GM12873 (cell line): ENCODE measurements around the gene SEC61A2.

Experiments used
- TF ChIP-seq, protein P1 (sequence below): IDR thresholded peaks from 2 replicates; pipeline ENCODE4 v1.5.1; 2012; ENCODE audit warnings: low read depth, mild to moderate bottlenecking, moderate library complexity, low read length, control low read depth; ENCODE audit not compliant: insufficient read depth; ENCODE audit errors: missing control alignments

The SEC61A2 gene

DNA sequence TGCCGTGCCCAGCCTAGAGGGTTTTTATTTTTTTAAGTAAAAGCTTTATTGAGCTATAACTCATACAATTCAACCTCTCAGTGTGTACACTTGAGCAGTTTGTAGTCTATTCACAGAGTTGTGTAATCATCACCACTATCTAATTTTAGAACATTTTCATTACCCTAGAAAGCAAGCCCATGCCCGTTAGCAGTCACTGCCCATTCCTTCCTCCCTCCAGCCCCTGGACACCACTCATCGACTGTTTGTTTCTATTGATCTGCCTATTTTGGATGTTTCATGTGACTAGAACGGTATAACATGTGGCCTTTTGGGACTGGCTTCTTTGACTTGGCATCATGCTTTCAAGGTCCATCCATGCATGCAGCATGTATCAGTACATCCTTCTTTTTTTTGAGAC, 25.7 kb upstream of the SEC61A2 start:
- TF ChIP-seq, protein P1, sequence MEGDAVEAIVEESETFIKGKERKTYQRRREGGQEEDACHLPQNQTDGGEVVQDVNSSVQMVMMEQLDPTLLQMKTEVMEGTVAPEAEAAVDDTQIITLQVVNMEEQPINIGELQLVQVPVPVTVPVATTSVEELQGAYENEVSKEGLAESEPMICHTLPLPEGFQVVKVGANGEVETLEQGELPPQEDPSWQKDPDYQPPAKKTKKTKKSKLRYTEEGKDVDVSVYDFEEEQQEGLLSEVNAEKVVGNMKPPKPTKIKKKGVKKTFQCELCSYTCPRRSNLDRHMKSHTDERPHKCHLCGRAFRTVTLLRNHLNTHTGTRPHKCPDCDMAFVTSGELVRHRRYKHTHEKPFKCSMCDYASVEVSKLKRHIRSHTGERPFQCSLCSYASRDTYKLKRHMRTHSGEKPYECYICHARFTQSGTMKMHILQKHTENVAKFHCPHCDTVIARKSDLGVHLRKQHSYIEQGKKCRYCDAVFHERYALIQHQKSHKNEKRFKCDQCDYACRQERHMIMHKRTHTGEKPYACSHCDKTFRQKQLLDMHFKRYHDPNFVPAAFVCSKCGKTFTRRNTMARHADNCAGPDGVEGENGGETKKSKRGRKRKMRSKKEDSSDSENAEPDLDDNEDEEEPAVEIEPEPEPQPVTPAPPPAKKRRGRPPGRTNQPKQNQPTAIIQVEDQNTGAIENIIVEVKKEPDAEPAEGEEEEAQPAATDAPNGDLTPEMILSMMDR = no peak

DNA sequence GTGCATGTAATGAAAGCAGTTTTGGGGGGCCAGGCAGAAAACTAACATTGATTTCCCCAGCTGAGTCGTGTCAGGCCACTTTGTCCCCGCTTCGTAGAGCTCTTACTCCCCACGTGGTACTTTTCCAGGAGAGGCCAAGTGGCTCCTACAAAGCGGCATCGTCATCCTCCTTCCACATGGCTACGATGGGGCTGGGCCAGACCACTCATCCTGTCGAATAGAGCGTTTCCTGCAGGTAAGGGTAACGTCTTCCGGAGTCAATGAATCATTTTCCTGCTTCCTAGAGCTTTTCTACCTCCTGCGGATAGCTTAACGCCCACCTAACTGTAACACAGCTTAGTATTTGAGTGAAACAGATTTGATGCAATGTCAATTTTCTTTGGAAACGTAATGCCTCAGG, 21.7 kb upstream of the SEC61A2 start:
- TF ChIP-seq, protein P1 = no peak

DNA sequence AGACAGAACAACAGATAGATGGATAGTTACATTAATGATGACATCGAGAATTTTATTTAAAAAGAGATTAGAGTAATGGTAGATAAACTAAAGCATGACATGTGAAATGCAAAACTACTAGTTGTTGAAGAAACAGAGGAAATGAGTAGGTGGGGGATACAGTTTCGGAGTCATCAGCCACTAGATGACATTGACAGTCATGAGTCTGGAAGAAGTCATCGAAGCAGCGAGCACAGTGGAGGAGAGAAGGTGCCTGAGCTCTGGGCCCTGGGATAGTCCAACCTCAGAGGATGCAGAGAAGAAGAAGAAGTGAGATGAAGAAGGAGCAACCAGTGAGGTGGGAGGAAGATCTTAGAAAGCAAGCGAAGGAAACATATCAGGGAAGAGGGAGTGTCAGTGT, 20.2 kb upstream of the SEC61A2 start:
- TF ChIP-seq, protein P1 = no peak

DNA sequence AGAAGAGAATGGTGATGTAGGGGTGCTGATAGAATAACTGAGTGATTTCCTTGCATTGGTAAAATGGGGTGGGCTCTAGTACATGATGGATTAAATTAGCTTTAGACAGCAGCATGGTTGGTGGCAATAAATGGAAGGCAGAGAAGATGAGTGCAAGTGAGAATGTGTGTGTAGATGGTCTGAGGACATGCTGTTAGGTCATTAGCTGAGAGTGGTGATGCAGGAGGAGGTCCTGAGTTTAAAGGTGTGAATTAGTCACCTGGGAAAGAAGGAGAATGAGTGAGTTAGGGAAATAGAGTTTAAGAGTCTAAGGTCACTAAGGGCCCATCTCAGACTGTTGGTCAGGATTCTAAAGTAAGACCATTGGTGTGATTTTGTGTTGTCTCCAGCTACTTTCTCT, 17.9 kb upstream of the SEC61A2 start:
- TF ChIP-seq, protein P1 = no peak

DNA sequence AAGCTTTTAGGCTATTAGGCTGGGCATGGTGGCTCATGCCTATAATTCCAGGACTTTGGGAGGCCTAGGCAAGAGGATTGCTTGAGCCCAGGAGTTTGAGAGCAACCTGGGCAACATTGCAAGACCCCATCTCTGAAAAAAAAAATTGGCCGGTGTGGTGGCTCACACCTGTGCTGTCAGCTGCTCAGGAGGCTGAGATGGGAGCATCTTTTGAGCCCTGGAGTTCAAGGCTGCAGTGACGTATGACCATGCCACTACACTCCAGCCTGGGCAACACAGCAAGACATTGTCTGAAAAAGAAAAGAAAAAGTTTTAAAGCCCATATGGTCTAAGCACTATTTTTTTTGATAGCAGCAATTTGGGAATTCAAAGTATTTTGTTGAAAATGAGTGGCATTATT, 15.8 kb upstream of the SEC61A2 start:
- TF ChIP-seq, protein P1 = no peak

DNA sequence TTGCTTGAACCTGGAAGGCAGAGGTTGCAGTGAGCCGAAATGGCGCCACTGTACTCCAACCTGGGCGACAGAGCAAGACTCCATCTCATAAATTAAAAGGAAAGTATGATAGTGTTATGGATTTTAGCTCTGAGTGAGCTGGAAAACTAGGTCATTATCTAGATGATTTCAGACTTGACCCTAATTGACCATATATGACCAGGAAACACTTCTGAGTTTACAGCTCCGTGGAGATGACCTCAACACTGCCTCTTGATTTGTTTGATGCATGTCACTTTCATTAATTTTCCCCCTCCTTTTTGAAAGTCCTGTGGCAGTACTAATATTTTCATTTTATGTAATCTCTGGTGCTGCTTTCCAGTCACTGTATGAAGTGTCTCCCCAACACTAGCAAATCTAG, 7.8 kb upstream of the SEC61A2 start:
- TF ChIP-seq, protein P1 = no peak

DNA sequence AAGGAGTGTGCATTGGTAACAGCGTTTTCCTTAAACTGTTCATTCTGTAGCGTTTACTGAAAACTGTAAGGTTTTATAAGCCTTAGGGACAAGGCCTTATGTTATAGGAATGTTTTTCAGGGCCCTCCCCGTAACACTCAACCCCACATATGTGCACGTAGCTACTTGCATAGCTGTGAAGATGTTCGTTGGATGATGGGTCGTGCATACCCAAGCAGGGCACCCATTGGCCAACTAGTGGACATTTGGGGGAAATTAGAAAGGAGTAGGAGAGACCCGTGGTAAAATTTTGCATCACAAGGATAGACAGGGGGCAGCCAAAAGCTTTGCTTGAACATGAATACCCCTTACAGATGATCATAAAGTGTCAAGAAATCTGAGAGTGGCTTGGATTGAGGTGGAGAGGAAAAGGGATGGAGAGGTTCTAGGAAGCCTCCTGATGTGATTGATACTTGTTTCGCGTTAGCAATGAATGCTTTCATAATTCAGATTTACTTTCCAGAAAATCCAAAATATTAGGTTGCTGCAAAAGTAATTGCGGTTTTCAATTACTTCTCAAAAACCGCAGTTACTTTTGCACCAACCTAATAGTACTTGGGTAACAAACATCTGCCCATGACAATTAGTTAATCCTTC, 878 bp downstream of the SEC61A2 start:
- TF ChIP-seq, protein P1 = peak; percentile 68
